H1 (cell line): ENCODE results near the gene SVOPL. TPM values are rescaled to one million over a fixed set of nuclear protein-coding genes. Genes with fewer than 3 reads are reported as not detected.

Source experiments
- CTCF ChIA-PET: fragments of 300-600 bp; sonication (Branson Sonifier 250); formaldehyde crosslinking; loops from one replicate; lab custom pipeline; 2021; ENCODE audit not compliant: partially characterized antibody; lab: Charles Lee
- POLR2A ChIA-PET: fragments of 300-600 bp; sonication (Branson Sonifier 250); formaldehyde crosslinking; loops from one replicate; lab custom pipeline; 2021; ENCODE audit warnings: inconsistent platforms; ENCODE audit not compliant: partially characterized antibody; lab: Charles Lee
- DNase-seq, 2 experiments: peaks; one replicate each; pipeline versions ENCODE4 v3.0.0 to v3.0.0-alpha.2; 2010 to 2022; ENCODE audit warnings: low spot score in 2 of 2, low read depth in 1 of 2, mixed read lengths in 1 of 2
- FAIRE-seq: peaks from 2 replicates; lab custom pipeline; 2011; peaks lifted over from hg19 to GRCh38; lab: Jason Lieb, UNC
- H2AFZ ChIP-seq: 2 replicates; pipeline ENCODE4 v1.8.1; 2012; ENCODE audit warnings: low read length, inconsistent platforms
- H2AK5ac ChIP-seq: 2 replicates; pipeline ENCODE4 v1.6.1; 2013; ENCODE audit warnings: low read depth, low read length
- H2BK120ac ChIP-seq: replicated peaks from 2 replicates; pipeline ENCODE3; 2013; ENCODE audit warnings: low read depth, low read length, inconsistent platforms
- H2BK12ac ChIP-seq: 2 replicates; pipeline ENCODE4 v1.6.1; 2013; ENCODE audit warnings: low read depth, low read length
- H2BK15ac ChIP-seq: 2 replicates; pipeline ENCODE4 v1.6.1; 2013; ENCODE audit warnings: low read length
- H2BK20ac ChIP-seq: 2 replicates; pipeline ENCODE4 v1.6.1; 2013; ENCODE audit warnings: low read length
- H2BK5ac ChIP-seq: 2 replicates; pipeline ENCODE4 v1.6.1; 2013; ENCODE audit warnings: low read depth, low read length
- H3K14ac ChIP-seq: 2 replicates; pipeline ENCODE4 v1.6.1; 2013; ENCODE audit warnings: inconsistent platforms; ENCODE audit not compliant: insufficient read length
- H3K18ac ChIP-seq: 2 replicates; pipeline ENCODE4 v1.6.1; 2013; ENCODE audit warnings: low read length; ENCODE audit errors: extremely low read depth
- H3K23ac ChIP-seq: 2 replicates; pipeline ENCODE4 v1.6.1; 2013; ENCODE audit warnings: inconsistent platforms; ENCODE audit not compliant: insufficient read length
- H3K23me2 ChIP-seq: 2 replicates; pipeline ENCODE4 v1.6.1; 2013; ENCODE audit warnings: low read depth, low read length
- H3K27ac ChIP-seq: 2 replicates; pipeline ENCODE4 v1.6.1; 2011; ENCODE audit warnings: low read depth, low read length, inconsistent platforms
- H3K27me3 ChIP-seq, 4 experiments: replicated peaks in 1 of 4; 1 replicate in 1 of 4; 2 replicates in 3 of 4; pipeline versions ENCODE4 v1.6.1 to v1.8.1; 2011 to 2013; ENCODE audit warnings: low read length in 3 of 4, mild to moderate bottlenecking in 3 of 4, inconsistent platforms in 2 of 4, mixed read lengths in 2 of 4, moderate library complexity in 1 of 4; ENCODE audit not compliant: control insufficient read depth in 3 of 4, insufficient read depth in 3 of 4; ENCODE audit errors: extremely low read depth in 1 of 4
- H3K36me3 ChIP-seq, 4 experiments: 2 replicates each; pipeline versions ENCODE4 v1.6.1 to v1.8.1; 2011 to 2013; ENCODE audit warnings: mild to moderate bottlenecking in 4 of 4, low read length in 3 of 4, moderate library complexity in 2 of 4, control low read depth in 1 of 4, inconsistent platforms in 1 of 4; ENCODE audit not compliant: insufficient read depth in 4 of 4, control insufficient read depth in 2 of 4
- H3K4ac ChIP-seq: replicated peaks from 2 replicates; pipeline ENCODE3; 2013; ENCODE audit warnings: low read length, low read depth, mixed read lengths, inconsistent platforms; ENCODE audit not compliant: insufficient read length
- H3K4me1 ChIP-seq, 4 experiments: replicated peaks in 1 of 4; 1 replicate in 1 of 4; 2 replicates in 3 of 4; pipeline versions ENCODE4 v1.6.1 to v1.8.1; 2011 to 2013; ENCODE audit warnings: low read length in 3 of 4, inconsistent platforms in 2 of 4, mixed read lengths in 1 of 4; ENCODE audit not compliant: insufficient read depth in 4 of 4, control insufficient read depth in 3 of 4
- H3K4me2 ChIP-seq, 2 experiments: 2 replicates each; pipeline versions ENCODE4 v1.6.1 to v1.8.1; 2011 to 2013; ENCODE audit warnings: low read depth in 2 of 2, low read length in 2 of 2, control low read depth in 1 of 2, inconsistent platforms in 1 of 2, mild to moderate bottlenecking in 1 of 2; ENCODE audit not compliant: insufficient read depth in 1 of 2
- H3K4me3 ChIP-seq, 4 experiments: fragments of 200-600, 300-600 bp in 1 of 4; sonication (generic), shearing (Covaris generic), sonication (Bioruptor Twin) in 1 of 4; 2 replicates each; pipeline versions ENCODE4 v1.5.1 to v1.8.1; 2011 to 2016; ENCODE audit warnings: low read length in 4 of 4, low read depth in 3 of 4, control low read depth in 2 of 4, inconsistent platforms in 2 of 4, mild to moderate bottlenecking in 2 of 4, mixed read lengths in 1 of 4, moderate library complexity in 1 of 4; ENCODE audit not compliant: insufficient read depth in 2 of 4; ENCODE audit errors: extremely low read depth in 1 of 4
- H3K56ac ChIP-seq: replicated peaks from 2 replicates; pipeline ENCODE3; 2013; ENCODE audit warnings: low read depth, mild to moderate bottlenecking, mixed read lengths, low read length, inconsistent platforms; ENCODE audit not compliant: insufficient read length
- H3K79me1 ChIP-seq: 2 replicates; pipeline ENCODE4 v1.6.1; 2013; ENCODE audit warnings: low read depth, low read length, control low read depth
- H3K79me2 ChIP-seq, 2 experiments: 2 replicates each; pipeline versions ENCODE4 v1.6.1 to v1.8.1; 2012 to 2013; ENCODE audit warnings: low read length in 2 of 2, mild to moderate bottlenecking in 2 of 2, inconsistent platforms in 1 of 2; ENCODE audit not compliant: insufficient read depth in 2 of 2, control insufficient read depth in 1 of 2
- H3K9ac ChIP-seq, 4 experiments: replicated peaks in 1 of 4; 1 replicate in 1 of 4; 2 replicates in 3 of 4; pipeline versions ENCODE4 v1.6.1 to v1.8.1; 2011 to 2013; ENCODE audit warnings: low read depth in 3 of 4, low read length in 3 of 4, control low read depth in 2 of 4, mild to moderate bottlenecking in 2 of 4, moderate library complexity in 2 of 4, inconsistent platforms in 1 of 4; ENCODE audit errors: extremely low read depth in 1 of 4
- H3K9me3 ChIP-seq, 2 experiments: 2 replicates each; pipeline versions ENCODE4 v1.6.1 to v1.8.1; 2012 to 2013; ENCODE audit warnings: mild to moderate bottlenecking in 2 of 2, moderate library complexity in 2 of 2, control low read depth in 1 of 2, inconsistent platforms in 1 of 2, low read depth in 1 of 2, low read length in 1 of 2, mixed read lengths in 1 of 2; ENCODE audit not compliant: insufficient read depth in 2 of 2
- H4K20me1 ChIP-seq, 2 experiments: replicated peaks in 1 of 2; 2 replicates each; pipeline versions ENCODE3 to v1.8.1; 2011 to 2013; ENCODE audit warnings: inconsistent platforms in 2 of 2, low read length in 2 of 2, mild to moderate bottlenecking in 1 of 2; ENCODE audit not compliant: insufficient read depth in 2 of 2, control insufficient read depth in 1 of 2
- H4K5ac ChIP-seq: 2 replicates; pipeline ENCODE4 v1.6.1; 2013; ENCODE audit warnings: low read length, low read depth, mixed read lengths, inconsistent platforms; ENCODE audit not compliant: insufficient read length
- H4K8ac ChIP-seq: 2 replicates; pipeline ENCODE4 v1.8.0; 2013; ENCODE audit warnings: mild to moderate bottlenecking, moderate library complexity, low read length, inconsistent platforms; ENCODE audit not compliant: insufficient read depth; ENCODE audit errors: extremely low read depth
- H4K91ac ChIP-seq: replicated peaks from 2 replicates; pipeline ENCODE3; 2013; ENCODE audit warnings: low read length, mixed read lengths, inconsistent platforms; ENCODE audit not compliant: insufficient read length
- CBX8 ChIP-seq: fragments of 300-800, 300-1000 bp; sonication (generic); IDR thresholded peaks from 2 replicates; pipeline ENCODE4 v1.7.1; 2016; ENCODE audit warnings: low read depth, low read length, borderline replicate concordance
- CHD1 ChIP-seq: IDR thresholded peaks from 2 replicates; pipeline ENCODE4 v1.6.1; 2012; ENCODE audit warnings: low read depth, low read length, improper control_type of control experiment
- HDAC2 ChIP-seq, 2 experiments: fragments of 300-600 bp in 1 of 2; sonication (generic) in 1 of 2; IDR thresholded peaks; 2 replicates each; pipeline ENCODE4 v1.6.1; 2011 to 2012; ENCODE audit warnings: low read depth in 2 of 2, low read length in 2 of 2, mild to moderate bottlenecking in 2 of 2, moderate library complexity in 2 of 2, borderline replicate concordance in 1 of 2, inconsistent platforms in 1 of 2
- MAFK ChIP-seq: IDR thresholded peaks from 2 replicates; pipeline ENCODE4 v1.6.1; 2012; ENCODE audit warnings: low read depth, mild to moderate bottlenecking, improper control_type of control experiment, low read length
- NRF1 ChIP-seq: IDR thresholded peaks from 2 replicates; pipeline ENCODE4 v1.6.1; 2011; ENCODE audit warnings: mild to moderate bottlenecking, low read depth, low read length, improper control_type of control experiment
- TEAD4 ChIP-seq: IDR thresholded peaks from 2 replicates; pipeline ENCODE4 v1.6.1; 2012; ENCODE audit warnings: low read depth, low read length, inconsistent platforms, mixed read lengths
- WGBS, 2 experiments: shearing (Covaris generic) in 1 of 2; methylation state at CpG; one replicate each; pipeline versions ENCODE4 v1.1.6 to v1.1.7; 2013 to 2015; ENCODE audit warnings: low lambda C conversion rate in 2 of 2, mixed read lengths in 2 of 2, inconsistent platforms in 1 of 2, low coverage in 1 of 2, missing lambda C conversion rate in 1 of 2; ENCODE audit not compliant: insufficient replicate concordance in 2 of 2, insufficient coverage in 1 of 2, insufficient read length in 1 of 2; ENCODE audit errors: extremely low coverage in 1 of 2, missing lambda C conversion rate in 1 of 2; 5-methylcytosine and 5-hydroxymethylcytosine counted together
- polyA plus RNA-seq, 7 experiments: library from polyadenylated mRNA; depleted of rRNA in 3 of 7; stranded (reverse) in 5 of 7; unstranded in 2 of 7; fragments of >200 nt in 5 of 7; fragments of 200-250 nt in 2 of 7; gene quantifications; 1 replicate in 5 of 7; 2 replicates in 1 of 7; 4 replicates in 1 of 7; pipeline versions ENCODE4 v1.2.1 to v1.2.3, GENCODE V29; 2011 to 2013; ENCODE audit warnings: missing spikeins in 2 of 7, mixed read lengths in 2 of 7
- total RNA-seq: library from RNA; stranded (reverse); fragmentation: NEBNext Ultra II Directional; extraction: Animal tissue kit (Norgen Biotek cat#: 25700); gene quantifications from 2 replicates; pipeline ENCODE4 v1.2.1, GENCODE V29; 2021
- TF ChIP-seq, protein P1 (sequence below): IDR thresholded peaks from 2 replicates; pipeline ENCODE4 v1.6.1; 2012; ENCODE audit warnings: inconsistent platforms

The SVOPL gene
- total and polyA plus RNA-seq, 2 of the 8 experiments (the other 6 are each of a cell fraction or from before 2014, with no cell fraction given), result 1.1 to 1.4 TPM

DNA sequence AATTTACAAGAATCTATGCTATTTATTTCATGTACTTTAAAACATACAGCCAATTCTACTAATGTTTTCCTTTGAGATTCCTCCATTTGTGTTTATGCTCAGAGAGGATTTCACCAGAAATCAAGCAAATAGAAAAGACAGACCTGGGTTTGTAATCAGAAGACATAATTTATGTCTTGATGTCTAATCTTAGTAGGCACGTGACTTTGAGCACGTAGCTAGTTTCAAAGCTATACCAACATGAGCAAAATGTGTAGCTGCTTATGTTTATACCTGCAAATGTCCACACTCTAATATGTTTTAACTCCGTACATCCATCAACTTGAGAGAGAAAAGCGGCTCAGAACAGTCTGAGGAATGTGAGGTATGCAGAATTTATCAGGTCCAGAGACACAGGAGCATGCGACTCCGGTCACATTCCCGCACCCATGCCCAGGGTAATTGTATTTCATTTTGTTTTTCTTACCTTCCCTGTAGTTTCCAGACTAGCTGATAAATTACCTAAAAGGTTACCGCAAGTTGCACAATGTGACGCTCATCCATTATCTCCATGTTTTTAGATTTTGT lies 40.0 kb downstream of the SVOPL start:
- Histone ChIP-seq H3K9ac (no peak overlapping the region), H3K18ac (no peak overlapping the region), H4K8ac (no peak overlapping the region), H3K14ac (no peak overlapping the region), H3K23me2 (no peaks in the 10 kb centered on the region; the same call in 1 of the 2 replicates), H3K56ac (no peak overlapping the region), H3K79me2 (no peaks in the 10 kb centered on the region), H3K4me2 (no peak overlapping the region), H3K27me3 (no peaks in the 10 kb centered on the region; a peak in 2 of 7 replicates), H4K91ac (no peak overlapping the region), H4K5ac (no peak overlapping the region), H3K4me1 (peaks cover 0 to 24% (median 8%) of the 10 kb centered on the region in 4 experiments), H4K20me1 (no peaks in the 10 kb centered on the region), H3K4ac (no peak overlapping the region), H3K36me3 (no peaks in the 10 kb centered on the region), H2BK5ac (no peak overlapping the region), H2BK120ac (peak overlapping the region; percentile 21), H2BK15ac (no peak overlapping the region), H2AK5ac (no peak overlapping the region), H3K4me3 (no peak overlapping the region), H2BK12ac (peak overlapping the region; percentile 41; the same call in 1 of the 2 replicates), H2AFZ (no peak overlapping the region), H3K9me3 (peaks cover 0 to 4% of the 10 kb centered on the region in 2 experiments; a peak in 3 of 4 replicates), H3K27ac (no peak overlapping the region), H3K23ac (no peak overlapping the region), H2BK20ac (0 out of 2 replicates have a peak overlapping the region, but pooled peaks have one; percentile 49), H3K79me1 (no peaks in the 10 kb centered on the region)
- 80% methylated on average over 9 of the region's 9 CpGs; no CpG with 5 or more reads in 1 of the 2 experiments for WGBS, 2 experiments
- ChIA-PET POLR2A (no interaction called here), CTCF (interaction anchor here (0.5 to 1.0 kb wide), 3 partner anchors 77 to 727 kb away, joined by 3 read pairs; no protein-coding TSS in a partner anchor)
- FAIRE-seq (no peak), DNase-seq (no peak)
- TF ChIP-seq MAFK, result no peak
- no peak for TF ChIP-seq NRF1
- TF ChIP-seq, protein P1, sequence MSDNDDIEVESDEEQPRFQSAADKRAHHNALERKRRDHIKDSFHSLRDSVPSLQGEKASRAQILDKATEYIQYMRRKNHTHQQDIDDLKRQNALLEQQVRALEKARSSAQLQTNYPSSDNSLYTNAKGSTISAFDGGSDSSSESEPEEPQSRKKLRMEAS, result no peak
- TF ChIP-seq TEAD4, result peak; percentile 67; the same call in 1 of the 2 replicates
- no peak for TF ChIP-seq CBX8
- no peak for TF ChIP-seq HDAC2 (IDR thresholded peaks at IDR 0.05; ENCODE audit: borderline replicate concordance in 1 of 2, low read depth in 2 of 2, low read length in 2 of 2)
- TF ChIP-seq CHD1, result no peak
